GM19397 (cell line): ENCODE data around the gene USP9Y.

Experiments used
- ATAC-seq: cut with Tn5 transposase; IDR thresholded peaks from one replicate; pipeline ENCODE4 v1.9.1; 2021; ENCODE audit warnings: mild to moderate bottlenecking, moderate library complexity; ENCODE audit not compliant: unreplicated experiment

Gene USP9Y

GRCh38 chrY:12784521-12784920, 83.5 kb downstream of the USP9Y start:
- no peak for ATAC-seq

- no peak for ATAC-seq
Measured at GRCh38 chrY:12793999-12794398, 93.0 kb downstream of the USP9Y start.

GRCh38 chrY:12808046-12808445, 107.0 kb downstream of the USP9Y start:
- ATAC-seq, result no peak

GRCh38 chrY:12809034-12809433, 108.0 kb downstream of the USP9Y start:
- ATAC-seq, result no peak

- ATAC-seq, result no peak
Measured at GRCh38 chrY:12823408-12823807, 122.4 kb downstream of the USP9Y start.

GRCh38 chrY:12826791-12827190, 125.8 kb downstream of the USP9Y start:
- ATAC-seq, result no peak

GRCh38 chrY:12833284-12833683, 132.3 kb downstream of the USP9Y start:
- no peak for ATAC-seq

- no peak for ATAC-seq
Measured at GRCh38 chrY:12837550-12837949, 136.5 kb downstream of the USP9Y start.

GRCh38 chrY:12841368-12841767, 140.3 kb downstream of the USP9Y start:
- no peak for ATAC-seq

- no peak for ATAC-seq
Measured at GRCh38 chrY:12846793-12847192, 145.8 kb downstream of the USP9Y start.

GRCh38 chrY:12855791-12856275, 154.8 kb downstream of the USP9Y start:
- ATAC-seq, result no peak

- no peak for ATAC-seq
Measured at GRCh38 chrY:12867960-12868359, 166.9 kb downstream of the USP9Y start.

GRCh38 chrY:12896973-12897372, 195.9 kb downstream of the USP9Y start:
- no peak for ATAC-seq

GRCh38 chrY:12898604-12899003, 197.6 kb downstream of the USP9Y start:
- ATAC-seq, result no peak

- peak; percentile 87 for ATAC-seq
Measured at GRCh38 chrY:12904618-12905516, 203.8 kb downstream of the USP9Y start, which contains the start of gene DDX3Y. Gene DDX3Y, plus strand, starts transcription at chrY:12904868. Its CDS starts 69 bp downstream, at chrY:12904937.

GRCh38 chrY:12905517-12905872, 204.5 kb downstream of the USP9Y start:
- peak; percentile 48 for ATAC-seq

- ATAC-seq, result no peak
Measured at GRCh38 chrY:12905895-12906294, 204.9 kb downstream of the USP9Y start.
